CD4-positive, alpha-beta memory T cell (primary cell): ENCODE results near the gene FCN2. TPM values are rescaled to one million over a fixed set of nuclear protein-coding genes. Genes with fewer than 3 reads are reported as not detected.

ENCODE experiments used
- CTCF ChIA-PET: fragments of 350-600 bp; sonication (Branson Sonifier 250); formaldehyde crosslinking; loops from one replicate; lab custom pipeline; 2021; ENCODE audit warnings: inconsistent platforms; ENCODE audit not compliant: partially characterized antibody; lab: Charles Lee
- POLR2A ChIA-PET: fragments of 350-600 bp; sonication (Branson Sonifier 250); formaldehyde crosslinking; loops from one replicate; lab custom pipeline; 2021; ENCODE audit not compliant: partially characterized antibody; lab: Charles Lee
- DNase-seq, 5 donors: peaks; one replicate each; pipeline versions ENCODE4 v3.0.0 to v3.0.0-alpha.2; 2020 to 2022; ENCODE audit warnings: mixed read lengths in 1 of 5
- H3K27ac ChIP-seq: one replicate; pipeline ENCODE4 v1.7.0; 2013; ENCODE audit warnings: low read depth, low read length
- H3K27me3 ChIP-seq: 2 replicates; pipeline ENCODE4 v1.7.0; 2013; ENCODE audit warnings: mild to moderate bottlenecking, low read length, moderate library complexity; ENCODE audit not compliant: insufficient read depth
- H3K36me3 ChIP-seq: 2 replicates; pipeline ENCODE4 v1.7.0; 2013; ENCODE audit warnings: mild to moderate bottlenecking, low read length, moderate library complexity; ENCODE audit not compliant: insufficient read depth
- H3K4me1 ChIP-seq: 2 replicates; pipeline ENCODE4 v1.7.0; 2013; ENCODE audit warnings: mild to moderate bottlenecking, low read length, moderate library complexity; ENCODE audit not compliant: insufficient read depth
- H3K4me3 ChIP-seq, 2 donors: one replicate each; pipeline ENCODE4 v1.7.0; 2013; ENCODE audit warnings: low read length in 2 of 2, mild to moderate bottlenecking in 1 of 2
- H3K9me3 ChIP-seq, 2 donors: one replicate each; pipeline ENCODE4 v1.7.0; 2013; ENCODE audit warnings: low read length in 2 of 2, control low read depth in 1 of 2; ENCODE audit not compliant: control insufficient read depth in 1 of 2
- H3K27ac Mint-ChIP-seq, 7 donors: one replicate each; pipeline ENCODE4 v1.8.0; 2020 to 2021; ENCODE audit warnings: mixed read lengths in 7 of 7, mild to moderate bottlenecking in 6 of 7, inconsistent platforms in 3 of 7, moderate library complexity in 3 of 7
- H3K27me3 Mint-ChIP-seq, 2 donors: one replicate each; pipeline ENCODE4 v1.8.0; 2020 to 2021; ENCODE audit warnings: mixed read lengths in 2 of 2
- H3K36me3 Mint-ChIP-seq, 2 donors: one replicate each; pipeline ENCODE4 v1.8.0; 2020 to 2021; ENCODE audit warnings: mixed read lengths in 2 of 2, inconsistent platforms in 1 of 2, mild to moderate bottlenecking in 1 of 2
- H3K4me1 Mint-ChIP-seq, 4 donors: one replicate each; pipeline ENCODE4 v1.8.0; 2020 to 2021; ENCODE audit warnings: mixed read lengths in 4 of 4, mild to moderate bottlenecking in 1 of 4
- H3K4me3 Mint-ChIP-seq, 8 donors: one replicate each; pipeline ENCODE4 v1.8.0; 2020 to 2021; ENCODE audit warnings: mixed read lengths in 8 of 8, mild to moderate bottlenecking in 7 of 8, moderate library complexity in 6 of 8, inconsistent platforms in 3 of 8
- H3K9me3 Mint-ChIP-seq, 8 donors: one replicate each; pipeline ENCODE4 v1.8.0; 2020 to 2021; ENCODE audit warnings: mixed read lengths in 8 of 8, mild to moderate bottlenecking in 5 of 8, inconsistent platforms in 3 of 8, moderate library complexity in 1 of 8
- intact Hi-C: fragments of 100-400 bp; cut with micrococcal nuclease; formaldehyde crosslinking; loops from one replicate; pipeline ENCODE4 v1.15.1; 2023
- polyA plus RNA-seq, 2 donors: library from polyadenylated mRNA; unstranded; fragments of 300-500 nt; fragmentation: Illumina TruSeq; gene quantifications; one replicate each; pipeline ENCODE4 v1.2.3, GENCODE V29; 2021
- total RNA-seq, 2 experiments: library from RNA; stranded (reverse); gene quantifications; one replicate each; pipeline ENCODE4 v1.2.3, GENCODE V29; 2021

FCN2 gene
- total and polyA plus RNA-seq, 4 experiments from 2014 or later, result not detected

DNA sequence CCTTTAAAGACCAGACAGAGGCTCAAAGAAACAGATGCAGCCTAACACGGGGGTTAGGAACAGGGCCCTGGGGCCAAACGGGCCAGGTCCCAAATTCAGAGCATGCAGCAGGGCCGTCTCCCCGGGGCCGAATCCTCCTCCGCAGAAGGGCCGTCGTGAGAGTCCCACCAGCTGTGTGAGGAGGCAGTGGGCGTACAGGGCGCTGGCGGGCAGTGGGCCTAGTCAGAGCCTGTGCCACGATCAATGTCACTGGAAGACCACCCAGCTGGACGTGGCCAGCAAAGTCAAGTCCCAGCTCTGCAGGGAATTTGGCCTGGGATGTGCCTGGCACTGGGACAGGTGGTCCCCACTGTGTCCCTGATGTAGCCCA is 15.8 kb upstream of the FCN2 start:
- H3K4me3 Mint-ChIP-seq, result no peak overlapping the region

GRCh38 chr9:134867917-134868750 is 12.5 kb upstream of the FCN2 start:
- no peak for DNase-seq
- Mint-ChIP-seq H3K9me3 (peaks cover 0 to 5% (median 0%) of the 10 kb centered on the region in 8 donors), H3K36me3 (no peaks in the 10 kb centered on the region), H3K27ac (no peak overlapping the region), H3K4me1 (no peaks in the 10 kb centered on the region), H3K4me3 (no peak overlapping the region), H3K27me3 (peaks cover 0 to 2% of the 10 kb centered on the region in 2 donors)
- intact Hi-C loops, result no loop called here
- ChIA-PET POLR2A (interaction anchor here (0.6 kb wide), 1 partner anchor 13 kb away, joined by 3 read pairs; no protein-coding TSS in a partner anchor), CTCF (no interaction called here)
- H3K36me3 ChIP-seq, result no peaks in the 10 kb centered on the region
- H3K9me3 ChIP-seq, result no peaks in the 10 kb centered on the region
- no peak overlapping the region for H3K4me3 ChIP-seq
- no peaks in the 10 kb centered on the region for H3K4me1 ChIP-seq
- no peak overlapping the region for H3K27ac ChIP-seq
- no peaks in the 10 kb centered on the region for H3K27me3 ChIP-seq

More for the DNA sequence above, 15.8 kb upstream of the FCN2 start:
- intact Hi-C loops, result no loop called here
- H3K27ac Mint-ChIP-seq, result no peak overlapping the region
- H3K4me1 ChIP-seq, result no peaks in the 10 kb centered on the region
- H3K36me3 ChIP-seq, result no peaks in the 10 kb centered on the region
- no peak overlapping the region for H3K27ac ChIP-seq
- H3K9me3 Mint-ChIP-seq, result peaks cover 0 to 3% (median under 1%) of the 10 kb centered on the region in 8 donors
- H3K4me1 Mint-ChIP-seq, result no peaks in the 10 kb centered on the region
- CTCF ChIA-PET, result no interaction called here
- H3K4me3 ChIP-seq, result no peak overlapping the region
- H3K27me3 Mint-ChIP-seq, result peaks cover 5 to 10% of the 10 kb centered on the region in 2 donors
- H3K9me3 ChIP-seq, result no peaks in the 10 kb centered on the region
- no peaks in the 10 kb centered on the region for H3K27me3 ChIP-seq
- DNase-seq, result no peak
- POLR2A ChIA-PET, result no interaction called here
- no peaks in the 10 kb centered on the region for H3K36me3 Mint-ChIP-seq

DNA sequence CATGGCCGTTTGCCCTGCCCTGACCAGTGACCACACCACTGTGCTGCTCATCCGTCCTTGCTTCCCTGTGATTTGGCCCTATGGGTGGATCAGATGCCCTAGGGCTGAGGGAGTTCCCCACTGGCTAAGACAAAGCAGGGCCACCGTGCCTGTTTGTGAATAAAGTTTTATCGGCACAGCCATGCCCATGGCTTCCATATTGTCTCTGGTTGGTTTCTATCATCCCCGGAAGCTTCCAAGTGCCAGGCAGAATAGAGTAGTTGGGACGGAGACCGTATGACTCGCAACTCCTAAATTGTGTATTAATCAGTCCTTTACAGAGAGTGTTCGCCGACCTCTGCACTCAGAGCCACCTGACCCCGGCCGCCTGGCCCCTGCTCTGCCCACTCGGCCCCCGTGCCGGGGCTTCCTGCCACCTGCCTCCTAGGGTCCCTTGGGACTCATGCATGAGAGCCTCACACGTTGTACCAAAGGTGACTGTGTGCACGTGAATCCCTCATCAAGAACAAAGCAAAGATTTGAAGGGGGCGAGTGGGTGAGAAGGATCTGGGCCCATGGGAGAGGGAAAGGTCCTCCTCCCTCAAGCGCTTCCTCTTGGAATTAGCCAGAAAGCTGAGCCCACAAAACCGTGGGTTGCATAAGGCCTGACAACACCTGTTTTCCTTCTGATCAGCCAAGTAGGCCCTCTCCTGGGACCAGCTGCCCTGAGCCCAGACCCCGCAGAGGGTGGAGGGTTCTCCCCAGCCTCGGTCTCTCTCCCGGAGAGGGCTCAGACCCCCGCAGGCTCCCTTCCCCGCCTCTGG is 11.7 kb upstream of the FCN2 start:
- H3K36me3 ChIP-seq, result no peaks in the 10 kb centered on the region
- Mint-ChIP-seq H3K27ac (peak overlapping the region in 1 of 7 donors; percentile 13), H3K27me3 (peaks cover 0 to 2% of the 10 kb centered on the region in 2 donors), H3K4me3 (no peak overlapping the region), H3K4me1 (no peaks in the 10 kb centered on the region), H3K36me3 (no peaks in the 10 kb centered on the region), H3K9me3 (peaks cover 0 to 5% (median 0%) of the 10 kb centered on the region in 8 donors)
- CTCF ChIA-PET, result no interaction called here
- H3K4me1 ChIP-seq, result no peaks in the 10 kb centered on the region
- no peak overlapping the region for H3K4me3 ChIP-seq
- POLR2A ChIA-PET, result no interaction called here
- no peak overlapping the region for H3K27ac ChIP-seq
- intact Hi-C loops, result no loop called here
- no peaks in the 10 kb centered on the region for H3K27me3 ChIP-seq
- H3K9me3 ChIP-seq, result no peaks in the 10 kb centered on the region
- no peak for DNase-seq

- no peak overlapping the region for H3K27ac ChIP-seq
- H3K4me3 ChIP-seq, result no peak overlapping the region
- no peaks in the 10 kb centered on the region for H3K4me1 ChIP-seq
- CTCF ChIA-PET, result no interaction called here
- H3K9me3 Mint-ChIP-seq, result peaks cover 0 to 5% (median 0%) of the 10 kb centered on the region in 8 donors
- no peak overlapping the region for H3K4me3 Mint-ChIP-seq
- no peaks in the 10 kb centered on the region for H3K36me3 ChIP-seq
- H3K27ac Mint-ChIP-seq, result no peak overlapping the region
- DNase-seq, result no peak
- peaks cover 0 to 2% of the 10 kb centered on the region in 2 donors for H3K27me3 Mint-ChIP-seq
- POLR2A ChIA-PET, result no interaction called here
- no peaks in the 10 kb centered on the region for H3K9me3 ChIP-seq
- intact Hi-C loops, result no loop called here
- no peaks in the 10 kb centered on the region for H3K4me1 Mint-ChIP-seq
- no peaks in the 10 kb centered on the region for H3K27me3 ChIP-seq
- H3K36me3 Mint-ChIP-seq, result no peaks in the 10 kb centered on the region
These were observed 10.9 kb upstream of the FCN2 start for GRCh38 chr9:134869554-134870300.

GRCh38 chr9:134870301-134870694 is 10.3 kb upstream of the FCN2 start:
- Histone ChIP-seq H3K36me3 (no peaks in the 10 kb centered on the region), H3K27me3 (no peaks in the 10 kb centered on the region), H3K4me1 (no peaks in the 10 kb centered on the region), H3K4me3 (no peak overlapping the region), H3K9me3 (no peaks in the 10 kb centered on the region), H3K27ac (no peak overlapping the region)
- no peaks in the 10 kb centered on the region for H3K36me3 Mint-ChIP-seq
- no peak overlapping the region for H3K27ac Mint-ChIP-seq
- DNase-seq, result no peak
- no peak overlapping the region for H3K4me3 Mint-ChIP-seq
- POLR2A ChIA-PET, result no interaction called here
- H3K9me3 Mint-ChIP-seq, result peaks cover 0 to 5% (median 0%) of the 10 kb centered on the region in 8 donors
- H3K4me1 Mint-ChIP-seq, result no peaks in the 10 kb centered on the region
- CTCF ChIA-PET, result no interaction called here
- intact Hi-C loops, result no loop called here
- peaks cover 2% of the 10 kb centered on the region in 2 donors for H3K27me3 Mint-ChIP-seq

DNA sequence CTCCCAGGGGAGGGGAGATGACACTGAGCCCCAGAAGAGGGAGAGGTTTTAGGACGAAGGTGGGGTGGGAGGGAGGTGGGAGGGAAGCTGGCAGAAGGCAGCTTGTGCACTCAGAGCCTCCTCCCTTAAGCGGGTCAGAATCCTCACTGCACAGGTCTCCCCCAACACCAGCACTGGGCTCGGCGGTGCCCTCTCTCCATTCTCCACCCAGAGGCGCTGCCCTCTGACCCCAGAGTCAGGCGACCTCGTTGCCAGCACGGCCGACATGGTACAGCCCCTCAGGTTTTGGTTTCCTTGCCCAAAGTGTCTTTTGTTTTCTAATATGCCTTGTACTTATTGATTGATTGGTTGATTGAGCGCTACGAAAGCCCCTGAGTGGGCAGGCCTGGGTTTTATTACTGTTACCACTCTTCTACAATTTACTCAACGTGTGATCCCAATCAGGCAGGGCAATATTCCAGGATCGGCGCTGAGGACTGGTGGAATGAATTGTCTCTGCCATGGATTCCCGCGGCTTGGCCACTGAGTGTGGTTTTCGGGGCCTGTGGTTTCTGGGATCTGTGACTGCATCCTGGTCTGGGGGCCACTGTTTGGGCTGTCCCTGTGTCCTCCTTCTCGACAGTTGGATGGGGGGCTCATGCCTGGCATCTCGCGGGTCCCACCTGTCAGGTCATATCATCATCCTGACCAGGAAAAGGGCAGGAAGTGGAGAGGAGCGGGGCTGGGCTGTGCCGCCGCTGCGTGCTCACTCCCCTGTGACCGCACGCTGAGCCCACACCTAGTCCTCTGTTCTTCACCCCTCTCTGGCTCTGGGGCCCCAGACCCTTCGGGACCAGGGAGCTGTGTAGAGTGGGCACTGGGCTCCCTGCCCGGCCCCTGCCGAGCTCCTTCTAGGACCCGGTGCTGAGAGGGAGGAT is 9.6 kb upstream of the FCN2 start:
- intact Hi-C loops, result no loop called here
- Histone ChIP-seq H3K27ac (no peak overlapping the region), H3K36me3 (no peaks in the 10 kb centered on the region), H3K4me3 (no peak overlapping the region), H3K9me3 (no peaks in the 10 kb centered on the region), H3K4me1 (no peaks in the 10 kb centered on the region), H3K27me3 (no peaks in the 10 kb centered on the region)
- peaks cover 2% of the 10 kb centered on the region in 2 donors for H3K27me3 Mint-ChIP-seq
- DNase-seq, result no peak
- no peaks in the 10 kb centered on the region for H3K4me1 Mint-ChIP-seq
- peaks cover 0 to 5% (median 0%) of the 10 kb centered on the region in 8 donors for H3K9me3 Mint-ChIP-seq
- H3K4me3 Mint-ChIP-seq, result no peak overlapping the region
- POLR2A ChIA-PET, result no interaction called here
- no peaks in the 10 kb centered on the region for H3K36me3 Mint-ChIP-seq
- CTCF ChIA-PET, result no interaction called here
- no peak overlapping the region for H3K27ac Mint-ChIP-seq
